Measurements from ENCODE around the gene CD200.

- no peak for TF ChIP-seq CTCF (IDR thresholded peaks at IDR 0.05)
- no peak for TF ChIP-seq POLR2A (IDR thresholded peaks at IDR 0.05)
- no peak for TF ChIP-seq POLR2AphosphoS5 (IDR thresholded peaks at IDR 0.05)
Measured at GRCh38 chr3:112320691-112321090, 12.3 kb upstream of the CD200 start.
